ENCODE measurements around the gene SIGLEC14. TPM values are rescaled to one million over a fixed set of nuclear protein-coding genes. Genes with fewer than 3 reads are reported as not detected.
"Not testable (repeated sequence)": the region's sequence is repeated elsewhere in the genome, so short reads cannot be mapped to it uniquely, and the experiment has no call there.

SIGLEC14 gene
- 10 to 100 TPM in 4 of 6 donors, 1 to 10 TPM in 1, not detected in 1; 5.0 to 44.6 (median 22.3) TPM for total RNA-seq

- not testable (repeated sequence) for H3K4me1 ChIP-seq, H3K27me3 ChIP-seq, H3K9me3 ChIP-seq, H3K36me3 ChIP-seq, DNase-seq
- 22% methylated on average over 8 of the region's 10 CpGs; no CpG with 5 or more reads in 1 of the 2 donors for WGBS, 2 donors
- H3K4me3 ChIP-seq: peak within 1 kb of the TSS in 2 of 4 donors; percentile 37 to 39
- ATAC-seq (ENCODE audit: low FRiP score in 2 of 2): peak; percentile 61 to 70
- peak within 1 kb of the TSS in 1 of 4 donors; percentile 67 for H3K27ac ChIP-seq
Observed at GRCh38 chr19:51646730-51647129, at the start of gene SIGLEC14. Gene SIGLEC14 (minus strand): TSS chr19:51646825. CDS start chr19:51646759, 66 bp downstream.

GRCh38 chr19:51695702-51696315 is 49.2 kb upstream of the SIGLEC14 start:
- ATAC-seq (ENCODE audit: low FRiP score in 2 of 2): no peak

GRCh38 chr19:51695088-51695487 is 48.5 kb upstream of the SIGLEC14 start:
- DNase-seq: no peak
- H3K4me3 ChIP-seq: no peak overlapping the region
- H3K27me3 ChIP-seq: no peaks in the 10 kb centered on the region
- peaks cover 3 to 66% (median 27%) of the 10 kb centered on the region in 4 donors for H3K36me3 ChIP-seq
- no peaks in the 10 kb centered on the region for H3K9me3 ChIP-seq
- ATAC-seq (ENCODE audit: low FRiP score in 2 of 2): no peak
- H3K27ac ChIP-seq: no peak overlapping the region
- TF ChIP-seq CTCF (IDR thresholded peaks at IDR 0.05) (no peak), EP300 (IDR thresholded peaks at IDR 0.05) (no peak), POLR2AphosphoS5 (IDR thresholded peaks at IDR 0.05) (no peak), POLR2A (IDR thresholded peaks at IDR 0.05) (no peak)
- H3K4me1 ChIP-seq: peaks cover 18 to 33% (median 22%) of the 10 kb centered on the region in 4 donors
- 85 to 86% methylated on average over 9 of the region's 9 CpGs for WGBS, 2 donors

More at GRCh38 chr19:51695702-51696315, 49.2 kb upstream of the SIGLEC14 start:
- TF ChIP-seq EP300 (IDR thresholded peaks at IDR 0.05): no peak
- no peak for TF ChIP-seq POLR2AphosphoS5 (IDR thresholded peaks at IDR 0.05)
- TF ChIP-seq CTCF (IDR thresholded peaks at IDR 0.05): no peak
- no peak for TF ChIP-seq POLR2A (IDR thresholded peaks at IDR 0.05)
- no peak for DNase-seq
- Histone ChIP-seq H3K36me3 (peaks cover 3 to 66% (median 27%) of the 10 kb centered on the region in 4 donors), H3K4me3 (no peak overlapping the region), H3K4me1 (peaks cover 15 to 27% (median 21%) of the 10 kb centered on the region in 4 donors), H3K27ac (no peak overlapping the region), H3K27me3 (no peaks in the 10 kb centered on the region), H3K9me3 (no peaks in the 10 kb centered on the region)
- 85 to 87% methylated on average over 14 of the region's 14 CpGs for whole genome bisulfite sequencing, 2 donors

- WGBS, 2 donors: 83 to 86% methylated on average over 10 of the region's 10 CpGs
- DNase-seq: no peak
Observed at GRCh38 chr19:51694318-51695085, 47.9 kb upstream of the SIGLEC14 start.

More at GRCh38 chr19:51694318-51695085, 47.9 kb upstream of the SIGLEC14 start:
- Histone ChIP-seq H3K36me3 (peaks cover 3 to 62% (median 27%) of the 10 kb centered on the region in 4 donors), H3K4me3 (no peak overlapping the region), H3K9me3 (no peaks in the 10 kb centered on the region), H3K27ac (peak overlapping the region in 1 of 4 donors; percentile 27), H3K27me3 (no peaks in the 10 kb centered on the region), H3K4me1 (peaks cover 18 to 33% (median 22%) of the 10 kb centered on the region in 4 donors)
- ATAC-seq (ENCODE audit: low FRiP score in 2 of 2): no peak
- no peak for TF ChIP-seq POLR2A (IDR thresholded peaks at IDR 0.05)
- no peak for TF ChIP-seq POLR2AphosphoS5 (IDR thresholded peaks at IDR 0.05)
- no peak for TF ChIP-seq EP300 (IDR thresholded peaks at IDR 0.05)
- TF ChIP-seq CTCF (IDR thresholded peaks at IDR 0.05): no peak

Data from upper lobe of left lung (tissue), 6 donors.